Lower leg skin (tissue), 4 donors: ENCODE measurements around the gene TRAPPC5. TPM values are rescaled to one million over a fixed set of nuclear protein-coding genes. Genes with fewer than 3 reads are reported as not detected.

ENCODE experiments used
- DNase-seq, 2 donors: peaks; one replicate each; pipeline ENCODE4 v3.0.0-alpha.2; 2019; ENCODE audit warnings: low spot score in 2 of 2
- H3K4me3 ChIP-seq: fragments of 200-600 bp; sonication (generic); 2 replicates; pipeline ENCODE4 v1.5.1; 2017; ENCODE audit warnings: mild to moderate bottlenecking, low read depth; ENCODE audit not compliant: poor library complexity, severe bottlenecking
- POLR2A ChIP-seq, 2 donors: fragments of 450-650 bp; IDR thresholded peaks; one replicate each; pipeline ENCODE4 v1.6.1; 2016 to 2017; ENCODE audit warnings: antibody characterized with exemption in 2 of 2, mild to moderate bottlenecking in 1 of 2, moderate library complexity in 1 of 2
- WGBS, 2 donors: methylation state at CpG; one replicate each; pipeline ENCODE4 v1.1.5; 2018; 5-methylcytosine and 5-hydroxymethylcytosine counted together
- intact Hi-C: fragments of 100-400 bp; cut with DNase I; formaldehyde crosslinking; loops from one replicate; pipeline ENCODE4 v1.15.0; 2023; ENCODE audit warnings: low total_unique reads
- total RNA-seq, 4 donors: library from RNA; depleted of rRNA; stranded (reverse); fragments of >200 nt; gene quantifications; one replicate each; pipeline ENCODE4 v1.1.0, GENCODE V29; 2016
- TF ChIP-seq, protein P1 (sequence below), 3 donors: fragments of 450-650 bp; IDR thresholded peaks; one replicate each; pipeline ENCODE4 v1.5.1; 2016; ENCODE audit warnings: antibody characterized with exemption in 3 of 3, mild to moderate bottlenecking in 3 of 3, moderate library complexity in 2 of 3

Gene TRAPPC5
- total RNA-seq, result 100 to 1,000 TPM; 115 to 197 (median 143) TPM

DNA sequence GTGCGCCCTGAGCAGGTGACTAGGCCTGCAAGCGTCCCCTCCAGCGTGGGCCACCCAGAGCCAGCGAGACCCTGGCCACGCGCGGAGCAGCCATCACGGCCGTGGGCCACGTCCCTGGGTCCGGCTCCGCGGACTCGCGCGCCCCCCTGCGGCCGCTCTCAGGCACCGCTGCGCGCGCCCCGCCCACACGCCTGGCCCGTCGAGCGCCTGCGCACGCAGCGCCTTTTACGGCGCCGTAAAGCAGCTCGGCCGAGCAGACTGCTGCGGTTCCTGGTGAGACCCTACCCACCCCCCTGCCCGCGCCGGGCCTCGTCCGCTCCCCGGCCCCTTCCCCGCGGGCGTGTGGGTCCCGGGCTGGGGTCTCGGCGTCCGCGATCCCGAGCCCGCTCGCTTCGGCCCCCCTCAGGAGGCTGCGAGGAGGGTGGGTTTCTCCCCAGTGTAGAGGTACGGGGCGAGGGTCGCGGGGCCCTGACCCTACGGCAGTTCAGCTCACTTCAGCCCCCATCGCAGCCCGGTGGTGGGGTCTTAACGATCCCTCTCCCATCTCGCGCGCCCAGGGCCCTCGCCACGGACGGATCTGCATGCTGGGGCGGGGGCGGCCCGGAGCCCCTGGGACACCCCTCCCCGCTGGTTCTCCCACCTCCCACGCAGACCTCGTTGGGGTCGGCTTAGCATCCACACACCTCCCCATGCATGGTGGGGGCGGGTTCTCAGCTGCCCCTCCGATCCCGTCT, at the start of gene TRAPPC5:
Gene TRAPPC5 (plus strand): TSS at position 228 of the 734 bp plus-strand sequence. CDS start 1,421 bp downstream, outside the sequence.
- peak; percentile 67 to 96 for DNase-seq

DNA sequence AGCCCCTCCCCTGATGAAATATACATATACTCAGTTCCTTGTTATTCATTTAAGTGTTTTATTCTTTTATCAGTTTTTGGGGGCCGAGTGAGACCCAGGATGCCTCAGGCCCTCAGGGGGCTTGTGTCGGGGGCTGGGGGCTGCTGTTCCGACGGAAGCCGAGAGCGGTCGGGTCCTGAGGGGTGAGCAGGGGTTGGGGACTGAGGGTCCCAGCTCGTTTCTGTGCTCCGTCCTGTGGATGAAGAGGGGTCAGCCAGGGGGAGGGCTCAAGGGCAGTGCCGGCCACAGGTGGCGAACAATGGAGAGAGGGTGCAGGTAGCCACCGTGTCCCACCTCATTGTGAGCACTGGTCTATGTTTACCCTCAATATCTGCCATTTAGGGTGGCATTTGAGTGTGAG, 49.1 kb upstream of the TRAPPC5 start:
- WGBS, 2 donors, result 91 to 93% methylated on average over 12 of the region's 12 CpGs
- intact Hi-C loops, result no loop called here
- no peak for TF ChIP-seq POLR2A (IDR thresholded peaks at IDR 0.05)
- TF ChIP-seq, protein P1, sequence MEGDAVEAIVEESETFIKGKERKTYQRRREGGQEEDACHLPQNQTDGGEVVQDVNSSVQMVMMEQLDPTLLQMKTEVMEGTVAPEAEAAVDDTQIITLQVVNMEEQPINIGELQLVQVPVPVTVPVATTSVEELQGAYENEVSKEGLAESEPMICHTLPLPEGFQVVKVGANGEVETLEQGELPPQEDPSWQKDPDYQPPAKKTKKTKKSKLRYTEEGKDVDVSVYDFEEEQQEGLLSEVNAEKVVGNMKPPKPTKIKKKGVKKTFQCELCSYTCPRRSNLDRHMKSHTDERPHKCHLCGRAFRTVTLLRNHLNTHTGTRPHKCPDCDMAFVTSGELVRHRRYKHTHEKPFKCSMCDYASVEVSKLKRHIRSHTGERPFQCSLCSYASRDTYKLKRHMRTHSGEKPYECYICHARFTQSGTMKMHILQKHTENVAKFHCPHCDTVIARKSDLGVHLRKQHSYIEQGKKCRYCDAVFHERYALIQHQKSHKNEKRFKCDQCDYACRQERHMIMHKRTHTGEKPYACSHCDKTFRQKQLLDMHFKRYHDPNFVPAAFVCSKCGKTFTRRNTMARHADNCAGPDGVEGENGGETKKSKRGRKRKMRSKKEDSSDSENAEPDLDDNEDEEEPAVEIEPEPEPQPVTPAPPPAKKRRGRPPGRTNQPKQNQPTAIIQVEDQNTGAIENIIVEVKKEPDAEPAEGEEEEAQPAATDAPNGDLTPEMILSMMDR (IDR thresholded peaks at IDR 0.05), result no peak
- no peak for DNase-seq
- H3K4me3 ChIP-seq, result no peak overlapping the region

More for the DNA sequence above, at the start of gene TRAPPC5:
- TF ChIP-seq, protein P1 (IDR thresholded peaks at IDR 0.05), result no peak
- TF ChIP-seq POLR2A (IDR thresholded peaks at IDR 0.05), result no peak
- intact Hi-C loops, result loop anchor here (2.0 to 10.0 kb wide), 2 partner anchors 112 to 326 kb away; no protein-coding TSS in a partner anchor
- peak within 1 kb of the TSS; percentile 95 for H3K4me3 ChIP-seq
- 1 to 2% methylated on average over 23 to 27 of the region's 79 CpGs for WGBS, 2 donors

DNA sequence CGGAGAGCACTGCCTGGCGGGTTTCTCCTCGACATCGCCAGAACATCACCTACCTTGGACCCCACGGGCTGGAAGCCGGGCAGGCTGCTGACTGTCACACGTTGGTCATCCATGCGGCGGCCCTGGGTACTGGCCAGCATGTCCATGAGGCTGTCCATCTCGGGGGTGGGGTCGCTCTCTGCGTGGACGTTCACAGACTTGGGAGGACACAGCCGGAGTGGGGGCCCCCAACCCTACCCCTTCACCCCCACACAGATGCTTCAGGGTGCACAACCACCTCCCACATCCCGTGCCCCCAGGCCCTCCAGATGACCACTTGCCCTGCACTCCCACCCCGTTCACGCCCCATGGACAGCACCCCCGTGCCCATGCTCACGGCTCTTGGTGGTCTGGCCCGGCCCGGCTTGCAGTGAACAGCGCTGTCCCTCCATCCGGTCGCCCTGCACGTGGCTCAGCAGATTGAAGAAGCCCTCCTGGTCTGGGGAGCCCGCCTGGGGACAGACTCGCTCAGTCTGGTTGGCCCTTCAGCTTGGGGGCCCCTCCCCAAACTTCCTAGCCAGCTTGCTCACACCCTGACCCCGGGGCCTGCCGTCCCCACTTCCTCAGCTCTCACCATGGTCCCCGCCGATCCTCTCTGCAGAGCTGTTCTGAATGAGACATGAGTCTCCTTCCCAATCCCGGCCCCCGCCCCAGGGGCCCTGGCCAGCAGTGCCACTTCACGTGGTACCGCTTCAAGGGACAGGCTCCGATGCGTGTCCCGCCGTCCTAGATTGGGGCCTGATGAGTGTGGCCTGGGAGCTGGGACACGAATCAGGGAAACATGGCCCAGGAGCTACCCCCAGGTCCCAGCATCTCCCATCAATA, 48.1 kb upstream of the TRAPPC5 start:
- TF ChIP-seq POLR2A (IDR thresholded peaks at IDR 0.05), result no peak
- TF ChIP-seq, protein P1 (IDR thresholded peaks at IDR 0.05), result no peak
- no peak overlapping the region for H3K4me3 ChIP-seq
- DNase-seq, result no peak
- intact Hi-C loops, result no loop called here
- WGBS, 2 donors, result 85 to 90% methylated on average over 36 to 38 of the region's 40 CpGs

DNA sequence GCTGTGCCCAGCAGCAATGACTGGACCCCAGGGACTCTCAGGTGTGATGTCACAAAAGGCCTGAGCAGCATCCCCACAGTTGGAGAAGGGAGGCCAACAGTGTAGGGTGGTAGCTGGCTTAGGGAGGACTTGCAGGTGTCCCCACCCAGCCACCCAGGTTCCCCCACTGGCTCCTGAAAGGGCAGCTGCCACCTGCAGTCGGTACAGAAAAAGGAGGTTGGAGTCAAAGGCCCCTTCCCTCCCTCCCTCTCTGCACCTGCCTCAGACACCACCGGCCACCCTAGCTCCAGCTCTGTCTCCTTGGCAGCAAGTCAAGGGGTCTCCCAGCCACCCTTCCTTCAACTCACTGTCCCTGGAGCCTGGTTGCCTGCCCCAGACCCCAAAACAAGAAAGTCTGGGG, 46.9 kb upstream of the TRAPPC5 start, which contains the start of gene PCP2:
Gene PCP2 (minus strand): TSS at position 22 of the 400 bp plus-strand sequence. CDS start 262 bp downstream, outside the sequence.
- TF ChIP-seq, protein P1 (IDR thresholded peaks at IDR 0.05), result no peak
- no peak for TF ChIP-seq POLR2A (IDR thresholded peaks at IDR 0.05)
- H3K4me3 ChIP-seq, result no peak within 1 kb of the TSS
- whole genome bisulfite sequencing, 2 donors, result 0 to 38% methylated on average over 1 to 2 of the region's 2 CpGs
- DNase-seq, result no peak
- intact Hi-C loops, result no loop called here

DNA sequence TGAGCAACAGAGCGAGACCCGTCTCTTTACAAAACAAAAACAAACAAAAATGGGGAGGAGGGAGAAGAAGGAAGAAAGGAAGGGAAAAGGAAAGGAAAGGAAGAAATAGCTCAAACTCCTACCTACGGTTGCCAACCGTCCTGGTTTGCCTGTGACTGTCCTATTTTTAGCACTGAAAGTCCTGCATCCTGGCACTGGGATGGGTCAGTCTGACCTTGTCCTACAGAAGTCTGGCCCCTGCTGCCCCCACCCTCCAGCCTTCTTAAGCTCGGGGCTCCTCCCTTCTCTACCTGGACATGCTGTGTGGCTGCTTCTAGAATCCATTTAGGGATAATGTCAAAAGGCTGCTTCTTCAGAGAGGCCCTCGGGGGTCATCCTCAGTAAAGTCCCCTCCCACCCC, 45.0 kb upstream of the TRAPPC5 start:
- intact Hi-C loops, result no loop called here
- TF ChIP-seq, protein P1 (IDR thresholded peaks at IDR 0.05), result no peak
- no peak for DNase-seq
- no peak overlapping the region for H3K4me3 ChIP-seq
- 50 to 57% methylated on average over 6 of the region's 6 CpGs for WGBS, 2 donors
